Measurements from ENCODE around the gene TTF2.
"Not testable (repeated sequence)": the region's sequence is repeated elsewhere in the genome, so short reads cannot be mapped to it uniquely, and the experiment has no call there.

The TTF2 gene

GRCh38 chr1:117122330-117123025, 62.4 kb downstream of the TTF2 start:
- DNase-seq, result no peak

- DNase-seq, result no peak
Measured at GRCh38 chr1:117123274-117123673, 63.1 kb downstream of the TTF2 start.

GRCh38 chr1:117124661-117125060, 64.5 kb downstream of the TTF2 start:
- no peak for DNase-seq

GRCh38 chr1:117127795-117128194, 67.7 kb downstream of the TTF2 start:
- DNase-seq, result no peak

GRCh38 chr1:117128323-117129079, 68.4 kb downstream of the TTF2 start:
- no peak for DNase-seq

- DNase-seq, result no peak
Measured at GRCh38 chr1:117130526-117130925, 70.4 kb downstream of the TTF2 start.

- DNase-seq, result no peak
Measured at GRCh38 chr1:117135329-117135728, 75.2 kb downstream of the TTF2 start.

- DNase-seq, result no peak
Measured at GRCh38 chr1:117136749-117137148, 76.6 kb downstream of the TTF2 start.

GRCh38 chr1:117137281-117137855, 77.2 kb downstream of the TTF2 start:
- no peak for DNase-seq

- no peak for DNase-seq
Measured at GRCh38 chr1:117138106-117138505, 78.0 kb downstream of the TTF2 start.

- no peak for DNase-seq
Measured at GRCh38 chr1:117138561-117138960, 78.4 kb downstream of the TTF2 start.

GRCh38 chr1:117142200-117142599, 82.1 kb downstream of the TTF2 start:
- DNase-seq, result no peak

- no peak for DNase-seq
Measured at GRCh38 chr1:117143172-117143571, 83.0 kb downstream of the TTF2 start.

- no peak for DNase-seq
Measured at GRCh38 chr1:117143871-117144270, 83.7 kb downstream of the TTF2 start.

- DNase-seq, result no peak
Measured at GRCh38 chr1:117146072-117146471, 85.9 kb downstream of the TTF2 start.

GRCh38 chr1:117146575-117147340, 86.6 kb downstream of the TTF2 start:
- DNase-seq, result no peak

- no peak for DNase-seq
Measured at GRCh38 chr1:117147341-117147831, 87.3 kb downstream of the TTF2 start.

- no peak for DNase-seq
Measured at GRCh38 chr1:117147856-117148588, 87.9 kb downstream of the TTF2 start.

- no peak for DNase-seq
Measured at GRCh38 chr1:117150316-117150715, 90.2 kb downstream of the TTF2 start.

GRCh38 chr1:117151305-117151704, 91.2 kb downstream of the TTF2 start:
- DNase-seq, result not testable (repeated sequence)

All from NCI-H2107 (cell line).